Calu3 (cell line): ENCODE measurements around the gene HOXB1. TPM values are rescaled to one million over a fixed set of nuclear protein-coding genes. Genes with fewer than 3 reads are reported as not detected.
"Not testable (repeated sequence)": the region's sequence is repeated elsewhere in the genome, so short reads cannot be mapped to it uniquely, and the experiment has no call there.

Experiments
- BruUV-seq: library from RNA; stranded (reverse); fragments of 400-500 nt; replicated peaks from 2 replicates; lab custom pipeline; 2021; lab: Mats Ljungman, UMichigan
- CTCF ChIA-PET: fragments of 300-600 bp; sonication (Branson Sonifier 250); formaldehyde crosslinking; loops from one replicate; lab custom pipeline; 2022; ENCODE audit warnings: antibody characterized with exemption; lab: Charles Lee
- DNase-seq: peaks from one replicate; pipeline ENCODE4 v3.0.0; 2022
- H3K27ac Mint-ChIP-seq: one replicate; pipeline ENCODE4 v1.8.0; 2022; ENCODE audit warnings: mixed read lengths; ENCODE audit not compliant: unreplicated experiment
- H3K27me3 Mint-ChIP-seq: one replicate; pipeline ENCODE4 v1.8.0; 2022; ENCODE audit warnings: mixed read lengths; ENCODE audit not compliant: unreplicated experiment
- H3K36me3 Mint-ChIP-seq: one replicate; pipeline ENCODE4 v1.8.0; 2022; ENCODE audit warnings: mild to moderate bottlenecking, moderate library complexity, mixed read lengths; ENCODE audit not compliant: insufficient read depth, unreplicated experiment
- H3K4me1 Mint-ChIP-seq: one replicate; pipeline ENCODE4 v1.8.0; 2022; ENCODE audit warnings: mild to moderate bottlenecking, low read depth, mixed read lengths; ENCODE audit not compliant: unreplicated experiment
- H3K4me3 Mint-ChIP-seq: one replicate; pipeline ENCODE4 v1.8.0; 2022; ENCODE audit warnings: mild to moderate bottlenecking, low read depth, moderate library complexity, mixed read lengths; ENCODE audit not compliant: unreplicated experiment
- H3K9me3 Mint-ChIP-seq: one replicate; pipeline ENCODE4 v1.8.0; 2022; ENCODE audit warnings: low read depth, mixed read lengths; ENCODE audit not compliant: unreplicated experiment
- intact Hi-C: fragments of 100-400 bp; cut with micrococcal nuclease; formaldehyde crosslinking; loops from one replicate; pipeline ENCODE4 v1.10.0; 2022; ENCODE audit not compliant: unreplicated experiment
- total RNA-seq: library from RNA; stranded (reverse); gene quantifications from 2 replicates; pipeline ENCODE4 v1.2.3, GENCODE V29; 2022
- TF ChIP-seq, protein P1 (sequence below): fragments of 200-600 bp; IDR thresholded peaks from one replicate; pipeline ENCODE4 v1.8.0; 2022; ENCODE audit warnings: antibody characterized with exemption; ENCODE audit not compliant: unreplicated experiment

HOXB1 gene
- total RNA-seq, 1 experiment from 2014 or later, result not detected

DNA sequence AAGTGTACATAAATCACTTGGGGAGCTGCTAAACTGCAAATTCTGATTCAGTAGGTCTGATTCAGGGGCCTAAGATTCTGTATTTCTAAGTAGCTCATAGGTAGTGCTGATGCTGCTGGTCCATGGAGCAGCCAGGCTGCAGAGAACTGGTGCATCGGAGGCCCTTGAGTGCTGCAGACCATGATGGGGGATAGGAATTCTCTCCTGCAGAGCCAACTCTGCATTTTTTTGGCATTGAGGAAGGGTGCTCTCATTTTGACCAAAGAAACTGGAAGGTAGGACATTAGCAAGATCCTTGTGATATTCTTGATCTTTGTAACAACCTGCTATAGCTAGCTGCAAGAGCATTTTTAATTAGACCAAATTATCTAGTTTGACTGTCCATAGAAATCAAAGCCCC lies 9.4 kb upstream of the HOXB1 start:
- H3K27ac Mint-ChIP-seq, result no peak overlapping the region
- no peaks in the 10 kb centered on the region for H3K9me3 Mint-ChIP-seq
- BruUV-seq, result no TSS peak
- H3K4me3 Mint-ChIP-seq, result no peak overlapping the region
- intact Hi-C loops, result loop anchor here (5.0 kb wide), 3 partner anchors 33 to 48 kb away; partner anchors contain the start of gene HOXB4
- H3K36me3 Mint-ChIP-seq, result peaks cover 45% of the 10 kb centered on the region
- TF ChIP-seq, protein P1, sequence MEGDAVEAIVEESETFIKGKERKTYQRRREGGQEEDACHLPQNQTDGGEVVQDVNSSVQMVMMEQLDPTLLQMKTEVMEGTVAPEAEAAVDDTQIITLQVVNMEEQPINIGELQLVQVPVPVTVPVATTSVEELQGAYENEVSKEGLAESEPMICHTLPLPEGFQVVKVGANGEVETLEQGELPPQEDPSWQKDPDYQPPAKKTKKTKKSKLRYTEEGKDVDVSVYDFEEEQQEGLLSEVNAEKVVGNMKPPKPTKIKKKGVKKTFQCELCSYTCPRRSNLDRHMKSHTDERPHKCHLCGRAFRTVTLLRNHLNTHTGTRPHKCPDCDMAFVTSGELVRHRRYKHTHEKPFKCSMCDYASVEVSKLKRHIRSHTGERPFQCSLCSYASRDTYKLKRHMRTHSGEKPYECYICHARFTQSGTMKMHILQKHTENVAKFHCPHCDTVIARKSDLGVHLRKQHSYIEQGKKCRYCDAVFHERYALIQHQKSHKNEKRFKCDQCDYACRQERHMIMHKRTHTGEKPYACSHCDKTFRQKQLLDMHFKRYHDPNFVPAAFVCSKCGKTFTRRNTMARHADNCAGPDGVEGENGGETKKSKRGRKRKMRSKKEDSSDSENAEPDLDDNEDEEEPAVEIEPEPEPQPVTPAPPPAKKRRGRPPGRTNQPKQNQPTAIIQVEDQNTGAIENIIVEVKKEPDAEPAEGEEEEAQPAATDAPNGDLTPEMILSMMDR, result no peak
- no peak for DNase-seq
- CTCF ChIA-PET, result interaction anchor here (0.6 to 1.3 kb wide), 4 partner anchors 16 to 319 kb away, joined by 3 to 5 read pairs (median 4); no protein-coding TSS in a partner anchor
- H3K4me1 Mint-ChIP-seq, result peaks cover 19% of the 10 kb centered on the region
- peaks cover 51% of the 10 kb centered on the region for H3K27me3 Mint-ChIP-seq

DNA sequence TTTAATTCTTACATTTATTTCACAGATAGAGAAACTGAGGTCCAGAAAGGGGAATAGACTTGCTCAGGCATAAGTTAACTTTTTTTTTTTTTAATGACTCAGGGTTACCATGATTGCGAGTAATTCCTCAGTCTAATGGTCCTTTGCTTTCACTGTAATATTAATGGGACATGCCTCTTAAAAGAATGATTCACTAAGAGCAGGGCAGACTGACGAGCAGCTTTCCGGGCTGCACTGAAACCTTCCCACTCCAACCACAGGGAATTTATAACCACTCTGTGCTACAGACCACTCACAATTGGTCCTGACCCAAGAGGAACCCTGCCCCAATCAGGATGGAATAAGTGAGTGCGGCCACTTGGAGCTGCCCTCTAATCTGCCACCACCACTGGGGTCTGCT lies 8.4 kb upstream of the HOXB1 start:
- no peaks in the 10 kb centered on the region for H3K9me3 Mint-ChIP-seq
- DNase-seq, result no peak
- CTCF ChIA-PET, result no interaction called here
- peaks cover 13% of the 10 kb centered on the region for H3K4me1 Mint-ChIP-seq
- peaks cover 40% of the 10 kb centered on the region for H3K27me3 Mint-ChIP-seq
- H3K27ac Mint-ChIP-seq, result no peak overlapping the region
- peaks cover 34% of the 10 kb centered on the region for H3K36me3 Mint-ChIP-seq
- intact Hi-C loops, result no loop called here
- TF ChIP-seq, protein P1, result no peak
- no TSS peak for BruUV-seq
- H3K4me3 Mint-ChIP-seq, result no peak overlapping the region

DNA sequence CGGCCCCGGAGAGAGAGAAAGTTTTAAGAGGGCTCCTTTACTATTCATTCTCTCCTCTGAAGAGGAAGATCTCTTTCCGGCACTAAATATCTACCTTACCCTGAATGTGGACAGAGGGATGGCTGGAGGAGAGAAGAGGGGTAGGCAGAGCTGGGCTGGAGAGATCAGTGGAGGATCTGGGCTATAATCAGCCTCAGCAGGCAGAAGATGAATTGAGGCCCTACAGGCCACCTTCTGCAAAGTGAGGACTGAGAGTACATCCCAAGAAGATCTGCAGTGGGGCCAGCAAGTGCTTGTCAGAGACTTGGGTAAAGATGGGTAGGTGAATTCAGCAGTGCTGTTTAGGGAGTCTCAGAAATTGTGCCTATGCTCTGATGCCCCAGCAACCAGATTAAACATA lies 6.5 kb upstream of the HOXB1 start:
- no TSS peak for BruUV-seq
- Mint-ChIP-seq H3K4me1 (peaks cover 7% of the 10 kb centered on the region), H3K27ac (no peak overlapping the region), H3K36me3 (peaks cover 16% of the 10 kb centered on the region), H3K9me3 (no peaks in the 10 kb centered on the region), H3K27me3 (peaks cover 27% of the 10 kb centered on the region), H3K4me3 (no peak overlapping the region)
- no peak for DNase-seq
- intact Hi-C loops, result no loop called here
- TF ChIP-seq, protein P1, result no peak
- CTCF ChIA-PET, result interaction anchor here (0.7 kb wide), 1 partner anchor 158 kb away, joined by 5 read pairs; no protein-coding TSS in a partner anchor

DNA sequence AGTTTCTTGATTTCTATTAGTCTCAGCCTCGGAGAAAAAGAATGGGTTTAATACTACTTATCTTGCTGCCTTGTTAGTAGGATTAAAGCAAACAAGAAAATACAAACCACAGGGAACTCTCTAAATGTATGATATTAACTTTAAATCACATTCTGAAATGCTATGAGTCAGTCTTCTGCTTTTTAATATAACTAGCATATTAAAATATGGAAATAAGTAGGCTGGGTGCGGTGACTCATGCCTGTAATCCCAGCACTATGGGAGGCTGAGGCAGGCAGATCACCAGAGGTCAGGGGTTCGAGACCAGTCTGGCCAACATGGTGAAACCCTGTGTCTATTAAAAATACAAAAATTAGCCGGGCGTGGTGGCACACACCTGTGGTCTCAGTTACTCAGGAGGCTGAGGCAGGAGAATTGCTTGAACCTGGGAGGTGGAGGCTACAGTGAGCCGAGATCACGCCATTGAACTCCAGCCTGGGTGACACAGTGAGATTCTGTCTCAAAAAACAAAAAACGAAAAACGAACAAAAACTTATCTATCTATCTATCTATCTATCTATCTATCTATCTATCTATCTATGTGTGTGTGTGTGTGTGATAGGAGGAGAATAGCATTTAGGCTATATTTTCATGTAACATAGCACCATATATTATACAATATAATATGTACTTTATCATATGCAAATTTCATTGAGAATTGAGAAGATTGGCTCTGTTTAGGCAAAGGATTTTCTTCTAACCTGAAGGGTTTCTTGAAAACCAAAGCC lies 5.2 kb upstream of the HOXB1 start:
- H3K36me3 Mint-ChIP-seq, H3K9me3 Mint-ChIP-seq, BruUV-seq, CTCF ChIA-PET, H3K27ac Mint-ChIP-seq, H3K4me1 Mint-ChIP-seq, intact Hi-C loops, H3K4me3 Mint-ChIP-seq, DNase-seq: not testable (repeated sequence)
- H3K27me3 Mint-ChIP-seq, result peaks cover 27% of the 10 kb centered on the region

DNA sequence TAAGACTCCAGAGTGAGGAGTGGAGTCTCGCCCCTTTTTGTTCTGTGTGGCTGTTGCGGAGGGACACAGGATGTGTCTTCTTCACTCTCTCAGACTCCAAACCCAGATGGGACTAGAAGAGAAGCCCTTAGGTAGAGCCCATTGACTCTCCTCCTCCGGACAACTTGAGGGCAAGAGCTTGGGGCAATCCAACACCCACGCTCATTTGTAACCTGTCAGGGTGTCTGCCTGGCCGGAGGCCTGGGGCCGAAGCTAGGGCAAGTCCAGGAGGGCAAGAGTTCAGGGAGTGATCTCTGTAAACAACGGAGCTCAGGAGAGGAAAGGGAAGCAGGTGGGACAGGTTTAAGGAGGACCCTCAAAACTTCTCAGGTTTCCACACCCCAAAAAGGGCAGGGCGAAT lies 1.4 kb upstream of the HOXB1 start:
- CTCF ChIA-PET, result interaction anchor here (0.5 to 1.3 kb wide), 3 partner anchors 11 to 740 kb away, joined by 3 to 5 read pairs (median 3); no protein-coding TSS in a partner anchor

More for the DNA sequence above, 1.4 kb upstream of the HOXB1 start:
- intact Hi-C loops, result no loop called here
- no peaks in the 10 kb centered on the region for H3K36me3 Mint-ChIP-seq
- no peaks in the 10 kb centered on the region for H3K4me1 Mint-ChIP-seq
- peaks cover 37% of the 10 kb centered on the region for H3K27me3 Mint-ChIP-seq
- H3K27ac Mint-ChIP-seq, result no peak overlapping the region
- no peaks in the 10 kb centered on the region for H3K9me3 Mint-ChIP-seq
- H3K4me3 Mint-ChIP-seq, result no peak overlapping the region
- TF ChIP-seq, protein P1, result no peak
- no TSS peak for BruUV-seq
- no peak for DNase-seq
